HG03575 (cell line): ENCODE data around the gene ZSCAN5A.
"Not testable (repeated sequence)": the region's sequence is repeated elsewhere in the genome, so short reads cannot be mapped to it uniquely, and the experiment has no call there.

ENCODE experiments used
- ATAC-seq: cut with Tn5 transposase; IDR thresholded peaks from one replicate; pipeline ENCODE4 v1.9.1; 2021; ENCODE audit not compliant: unreplicated experiment, insufficient number of reproducible peaks, low FRiP score; ENCODE audit errors: extremely low read depth

Gene ZSCAN5A

DNA sequence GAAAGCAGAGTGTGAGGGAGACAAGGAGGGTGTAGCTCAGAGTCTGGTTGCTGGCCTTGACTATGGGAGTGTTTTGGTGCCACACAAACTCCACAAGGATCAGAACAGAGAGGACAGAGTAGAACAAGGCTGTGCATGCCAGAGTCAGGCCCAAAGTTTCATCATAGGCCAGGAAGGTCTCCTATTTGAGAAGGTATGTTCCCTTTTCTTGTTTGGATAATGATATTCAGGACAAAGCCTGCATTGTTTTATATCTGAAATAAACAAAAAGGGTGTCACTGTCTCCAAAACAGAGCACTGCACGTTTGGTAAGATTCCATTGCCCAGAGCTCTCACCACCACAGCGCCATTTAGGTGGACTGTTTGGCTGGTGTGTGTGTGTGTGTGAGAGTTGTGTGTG, 3.1 kb upstream of the ZSCAN5A start:
- ATAC-seq: no peak

DNA sequence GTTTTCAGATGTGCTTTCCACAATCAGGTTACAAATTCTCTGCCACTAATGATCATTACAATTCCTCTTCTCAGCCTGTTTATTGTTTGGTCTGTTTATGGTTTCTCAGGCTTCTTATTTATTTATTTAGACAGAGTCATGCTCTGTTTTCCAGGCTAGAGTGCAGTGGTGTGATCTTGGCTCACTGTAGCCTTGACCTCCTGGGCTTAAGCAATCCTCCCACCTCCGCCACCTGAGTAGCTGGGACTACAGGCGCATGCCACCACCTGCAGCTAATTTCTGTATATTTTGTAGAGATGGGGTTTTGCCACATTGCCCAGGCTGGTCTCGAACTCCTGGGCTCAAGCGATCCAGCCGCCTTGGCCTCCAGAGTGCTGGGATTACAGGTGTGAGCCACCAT, 2.1 kb upstream of the ZSCAN5A start:
- ATAC-seq: no peak

DNA sequence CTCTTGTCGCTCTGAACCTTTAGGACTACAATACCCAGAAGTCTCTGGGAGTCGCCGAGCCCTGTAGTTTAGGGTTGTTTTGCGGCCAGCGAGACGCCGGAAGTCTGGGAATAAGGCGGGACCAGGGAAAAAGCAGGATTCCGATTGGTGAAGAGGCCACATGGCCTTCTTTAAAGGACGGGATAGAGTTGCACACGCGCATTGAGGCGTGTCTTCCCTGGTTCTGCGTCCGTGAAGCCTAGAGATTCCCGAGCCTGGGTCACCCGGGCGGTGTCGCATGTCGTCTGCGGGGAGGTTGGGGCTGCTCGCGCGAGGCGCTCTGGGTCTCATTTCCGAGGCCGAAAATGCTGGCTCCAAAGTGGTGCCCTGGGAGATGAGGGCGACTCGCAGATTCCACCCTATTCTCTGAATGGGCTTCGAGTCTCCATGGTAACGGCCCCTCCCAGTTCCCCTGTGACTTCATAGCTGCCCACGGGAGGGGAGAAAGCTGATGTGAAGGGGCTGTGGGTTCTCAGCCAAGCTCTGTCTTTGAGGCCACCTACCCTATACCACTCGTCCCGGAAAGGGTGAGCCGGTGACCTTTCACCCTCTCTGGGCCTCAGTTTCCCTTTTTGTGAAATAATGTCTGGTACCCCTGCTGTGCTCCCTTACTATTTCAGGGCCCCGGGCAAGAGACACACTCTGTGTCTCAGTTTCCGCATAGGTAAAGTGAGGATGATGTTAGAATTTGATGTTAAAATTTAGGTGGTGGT, 614 bp upstream of the ZSCAN5A start:
- ATAC-seq: peak; percentile 60

DNA sequence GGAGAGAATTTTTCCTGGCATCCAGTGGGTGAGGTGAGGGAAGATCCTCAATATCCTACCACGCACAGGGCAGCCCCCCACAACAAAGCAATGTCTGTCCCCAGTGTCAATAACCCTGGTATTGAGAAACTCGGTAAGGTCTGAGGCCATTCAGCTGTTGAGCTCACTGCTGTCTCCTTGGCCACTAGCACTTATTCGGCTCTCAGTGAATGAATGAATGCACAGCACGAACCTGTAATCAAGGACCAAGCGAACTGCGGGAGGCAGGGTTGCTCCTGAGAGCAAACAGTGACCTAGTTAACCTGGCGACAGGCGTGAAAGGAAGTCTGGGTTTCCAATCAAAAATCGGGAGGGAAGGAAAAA, 640 bp downstream of the ZSCAN5A start:
- ATAC-seq: no peak

DNA sequence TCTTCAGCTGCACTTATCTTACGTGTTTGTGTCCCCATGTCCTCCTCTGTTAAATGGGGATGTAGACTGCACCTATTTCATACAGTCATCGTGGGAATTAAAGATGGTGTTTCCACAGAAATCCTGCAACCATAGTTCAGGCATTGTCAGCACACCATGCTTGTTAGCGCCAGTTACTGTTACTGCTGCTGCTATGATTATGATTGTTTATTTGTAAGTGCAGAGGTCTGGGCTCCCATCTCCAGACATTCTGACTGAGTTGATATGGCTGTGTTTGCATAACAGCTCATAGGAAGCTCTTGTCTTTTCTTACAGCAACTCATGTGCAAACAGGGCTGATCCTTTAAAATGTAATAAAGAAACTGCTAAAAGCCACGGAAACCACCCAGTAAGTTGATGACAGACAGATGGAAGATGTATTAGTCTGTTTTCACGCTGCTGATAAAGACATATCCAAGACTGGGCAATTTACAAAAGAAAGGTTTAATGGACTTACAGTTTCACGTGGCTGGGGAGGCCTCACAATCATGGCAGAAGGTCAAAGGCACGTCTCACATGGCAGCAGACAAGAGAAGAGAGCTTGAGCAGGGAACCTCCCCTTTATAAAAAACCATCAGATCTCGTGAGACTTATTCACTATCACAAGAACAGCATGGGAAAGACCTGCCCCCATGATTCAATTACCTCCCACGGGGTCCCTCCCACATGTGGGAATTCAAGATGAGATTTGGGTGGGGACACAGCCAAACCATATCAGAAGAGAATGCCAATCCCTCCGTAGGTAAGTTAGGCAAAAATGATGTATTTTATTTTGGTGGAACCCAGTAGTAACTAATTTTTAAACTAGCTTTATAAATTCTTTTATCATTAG, 1.6 kb downstream of the ZSCAN5A start:
- no peak for ATAC-seq

DNA sequence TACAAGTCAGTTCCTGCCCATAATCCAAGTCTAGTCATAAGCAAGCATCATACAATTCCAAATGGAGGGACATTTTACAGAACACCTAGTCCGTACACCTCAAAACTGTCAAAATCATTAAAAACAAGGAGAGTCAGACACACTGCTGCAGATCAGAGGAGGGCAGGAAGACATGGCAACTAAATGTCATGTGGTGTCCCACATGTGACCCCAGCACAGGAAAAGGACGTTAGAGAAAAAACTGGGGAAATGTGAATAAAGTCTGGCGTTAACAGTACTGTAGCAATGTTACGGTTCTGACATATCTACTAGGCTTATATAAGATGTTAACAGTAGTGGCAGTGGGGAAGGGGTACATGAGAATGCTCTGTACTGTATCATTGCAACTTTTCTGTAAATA, 2.3 kb downstream of the ZSCAN5A start:
- no peak for ATAC-seq

DNA sequence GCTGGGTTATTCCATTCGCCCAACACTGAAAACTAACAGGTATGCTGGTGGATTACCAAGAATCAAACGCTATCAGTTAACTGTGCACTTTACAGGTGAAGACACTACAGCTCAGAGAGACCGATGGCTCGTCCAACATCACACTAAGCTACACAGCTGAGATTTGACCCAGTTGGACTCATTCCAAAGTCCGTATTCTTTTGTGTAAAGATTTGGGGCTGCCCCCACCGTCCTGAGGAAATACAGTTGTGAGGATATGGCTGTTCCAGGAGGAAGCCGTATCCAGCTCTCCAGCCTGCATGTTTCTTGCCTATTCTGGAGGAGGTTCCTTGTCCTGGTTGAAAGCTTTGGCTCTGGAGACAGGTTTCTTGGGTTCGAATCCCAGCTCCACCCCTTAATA, 4.2 kb downstream of the ZSCAN5A start:
- ATAC-seq: no peak

DNA sequence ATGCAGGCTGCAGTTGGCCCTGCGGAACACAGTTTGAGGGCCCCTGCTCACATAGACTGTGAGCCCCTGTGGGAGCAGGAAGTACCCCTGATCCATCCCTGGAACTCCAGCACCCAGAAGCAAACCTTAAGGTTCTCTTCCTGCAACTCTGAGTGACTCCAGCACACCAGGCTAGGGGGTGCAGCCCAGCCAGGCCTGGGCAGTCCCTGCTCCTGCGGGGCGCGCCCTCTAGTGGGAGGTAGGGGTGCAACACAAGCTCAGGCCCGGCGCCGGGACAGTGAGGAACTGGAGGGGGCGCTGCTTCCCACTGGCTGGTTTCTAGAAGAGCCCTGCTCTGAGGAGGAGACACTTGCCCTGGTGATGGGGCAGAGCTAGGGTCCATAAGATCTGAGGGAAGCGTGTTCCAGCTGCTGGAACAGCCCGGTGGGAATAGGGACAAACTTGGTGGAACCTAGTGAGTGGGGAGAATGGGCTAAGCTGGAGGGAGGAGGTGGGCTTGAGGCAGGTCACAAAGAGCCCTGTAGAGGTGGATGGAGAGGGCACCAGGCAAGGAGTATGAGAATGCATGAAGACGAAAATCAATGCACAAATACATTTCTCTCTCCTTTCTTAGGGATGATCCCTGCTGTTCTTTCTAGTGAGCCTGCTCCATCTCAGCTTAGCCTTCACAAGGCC, 5.0 kb downstream of the ZSCAN5A start:
- ATAC-seq: no peak

DNA sequence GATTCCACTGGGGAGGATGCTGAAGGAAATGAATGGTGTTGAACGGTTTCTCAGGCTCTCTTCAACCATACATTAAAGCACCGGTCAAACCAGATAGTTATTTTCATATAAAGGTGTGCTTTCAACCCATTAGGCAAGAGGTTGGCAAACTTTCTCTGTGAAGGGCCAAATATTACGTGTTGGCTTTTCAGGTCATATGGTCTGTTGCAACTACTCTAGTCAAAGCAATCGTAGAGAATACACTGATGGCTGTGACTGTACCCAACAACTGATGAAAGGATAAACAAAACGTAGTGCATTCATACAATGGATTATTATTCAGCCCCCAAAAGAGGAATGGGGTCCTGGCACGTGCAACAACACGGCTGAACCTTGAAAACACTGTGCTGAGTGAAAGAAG, 5.8 kb downstream of the ZSCAN5A start:
- no peak for ATAC-seq

DNA sequence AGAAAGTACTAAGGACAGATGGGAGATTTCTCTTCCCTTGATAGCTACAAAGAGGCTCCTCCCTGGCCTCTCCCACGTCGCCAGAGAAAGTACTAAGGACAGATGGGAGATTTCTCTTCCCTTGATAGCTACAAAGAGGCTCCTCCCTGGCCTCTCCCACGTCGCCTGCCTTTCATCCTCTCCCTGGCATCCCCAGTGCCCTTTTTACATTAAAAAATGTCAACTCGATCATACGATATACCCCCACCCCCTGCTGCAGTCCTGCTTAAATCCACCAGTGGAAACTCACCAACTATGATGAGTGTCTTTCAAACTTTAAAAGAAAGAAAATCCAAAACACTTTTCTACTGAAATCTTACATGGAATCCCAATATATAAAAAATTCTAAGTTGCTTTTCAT, 7.6 kb downstream of the ZSCAN5A start:
- not testable (repeated sequence) for ATAC-seq

DNA sequence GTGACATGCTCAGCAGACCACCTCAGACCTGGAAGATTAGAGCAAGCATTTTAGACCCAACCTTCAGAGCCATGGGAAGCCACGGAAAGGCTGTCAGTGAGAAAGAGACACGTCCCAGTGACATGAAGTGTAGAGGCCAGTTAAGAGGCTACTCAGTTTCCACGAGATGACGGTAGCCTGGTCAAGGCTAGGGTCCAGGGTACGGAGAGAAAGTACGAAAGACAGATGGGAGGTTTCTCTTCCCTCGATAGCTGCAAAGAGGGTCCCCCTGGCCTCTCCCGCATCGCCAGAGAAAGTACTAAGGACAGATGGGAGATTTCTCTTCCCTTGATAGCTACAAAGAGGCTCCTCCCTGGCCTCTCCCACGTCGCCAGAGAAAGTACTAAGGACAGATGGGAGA, 8.6 kb downstream of the ZSCAN5A start:
- ATAC-seq: no peak

DNA sequence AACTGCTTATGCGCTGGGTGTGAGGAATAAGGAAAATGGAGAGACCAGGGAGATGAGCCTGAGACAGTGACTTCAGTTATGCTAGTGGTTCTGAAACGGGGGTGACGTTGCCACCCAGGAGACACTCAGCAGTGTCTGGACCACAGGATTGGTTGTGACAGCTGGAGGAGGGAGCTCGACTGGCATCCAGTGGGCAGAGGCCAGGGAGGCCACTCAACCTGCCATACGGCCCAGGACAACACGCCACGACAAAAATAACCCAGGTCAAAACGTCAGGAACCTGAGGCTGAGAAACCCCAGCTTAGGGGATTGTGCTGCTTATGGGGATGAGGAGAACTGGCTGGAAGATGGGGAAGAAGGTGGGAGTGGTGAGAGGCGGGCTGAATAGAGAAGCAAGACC, 10.4 kb downstream of the ZSCAN5A start:
- ATAC-seq: no peak

DNA sequence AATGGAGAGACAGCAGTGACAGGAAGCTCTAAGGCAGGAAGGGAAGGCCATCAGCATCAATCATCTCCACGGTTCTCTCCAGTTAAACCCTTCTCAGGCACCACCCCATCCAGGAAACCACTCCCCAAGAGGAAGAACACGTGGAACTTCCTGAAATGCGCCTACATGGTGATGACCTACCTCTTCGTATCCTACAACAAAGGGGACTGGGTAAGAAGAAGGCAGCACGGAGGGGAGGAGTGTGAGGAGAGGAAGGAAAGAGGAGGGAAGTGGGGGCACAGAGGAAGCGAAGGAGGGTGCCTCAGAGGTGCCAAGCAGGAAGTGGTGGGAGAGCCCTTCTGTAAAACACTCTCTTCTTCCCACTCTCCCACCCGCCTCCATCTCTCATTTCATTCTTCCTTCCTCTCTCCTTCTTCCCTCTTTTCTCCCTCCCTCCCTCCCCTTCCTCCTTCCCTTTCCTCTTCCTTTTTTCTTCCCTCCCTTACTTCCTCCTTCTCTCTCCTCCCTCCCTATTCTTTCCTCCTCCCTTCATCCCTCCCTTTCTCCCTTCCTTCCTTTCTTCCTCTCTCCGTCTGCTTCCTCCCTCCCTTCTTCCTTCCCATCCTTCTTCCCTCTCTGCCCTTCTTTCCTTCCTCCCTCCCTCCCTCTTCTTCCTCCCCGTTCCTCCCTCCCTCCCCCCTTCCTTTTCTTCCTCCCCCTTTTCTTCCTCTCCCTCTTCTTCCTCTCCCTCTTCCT, 12.6 kb downstream of the ZSCAN5A start:
- no peak for ATAC-seq

DNA sequence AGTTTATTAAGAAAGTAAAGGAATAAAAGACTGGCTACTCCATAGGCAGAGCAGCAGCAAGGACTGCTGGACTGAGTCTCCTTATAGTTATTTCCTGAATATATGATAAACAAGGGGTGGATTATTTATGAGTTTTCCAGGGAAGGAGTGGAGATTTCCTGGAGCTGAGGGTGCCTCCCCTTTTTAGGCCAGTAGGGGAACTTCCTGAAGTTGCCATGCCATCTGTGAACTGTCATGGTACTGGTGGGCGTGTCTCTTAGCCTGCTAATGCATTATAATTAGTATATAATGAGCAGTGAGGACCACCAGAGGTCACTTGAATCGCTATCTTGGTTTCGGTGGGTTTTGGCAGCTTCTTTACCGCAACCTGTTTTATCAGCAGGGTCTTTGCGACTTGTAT, 13.5 kb downstream of the ZSCAN5A start:
- no peak for ATAC-seq

DNA sequence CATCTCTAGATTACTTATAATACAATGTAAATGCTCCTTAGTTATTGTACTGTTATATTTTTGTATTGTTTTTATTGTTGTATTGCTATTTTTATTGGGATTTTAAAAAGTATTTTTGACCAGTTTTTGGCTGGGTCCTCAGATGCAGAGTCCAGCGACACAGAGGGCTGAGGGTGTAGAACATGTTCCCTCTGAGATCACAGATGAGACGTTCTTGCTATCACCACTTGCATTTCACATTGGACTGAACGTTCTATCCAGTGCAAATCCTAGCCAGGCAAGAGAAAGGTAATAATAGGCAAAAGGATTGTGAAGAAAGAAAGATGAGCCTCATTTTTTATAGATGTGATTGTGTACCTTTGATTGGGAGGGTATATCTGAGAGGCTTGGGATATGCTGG, 15.0 kb downstream of the ZSCAN5A start:
- no peak for ATAC-seq

DNA sequence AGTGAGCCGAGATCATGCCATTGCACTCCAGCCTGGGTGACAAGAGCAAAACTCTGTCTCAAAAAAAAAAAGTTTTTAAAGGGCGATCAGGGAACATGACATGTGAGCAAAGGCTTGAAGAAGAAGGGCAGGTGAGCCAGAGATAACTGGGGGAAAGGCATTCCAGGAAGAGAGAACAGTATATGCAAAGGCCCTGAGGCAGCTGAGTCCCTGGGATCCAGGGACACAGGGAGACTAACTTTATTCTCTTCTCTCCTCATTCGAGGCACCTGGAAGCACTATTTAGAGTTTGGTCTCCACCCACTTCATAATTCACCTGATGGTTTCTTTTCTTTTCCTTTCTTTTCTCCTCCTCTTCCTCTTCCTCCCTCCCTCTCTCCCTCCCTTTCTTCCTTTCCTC, 17.6 kb downstream of the ZSCAN5A start:
- ATAC-seq: no peak

DNA sequence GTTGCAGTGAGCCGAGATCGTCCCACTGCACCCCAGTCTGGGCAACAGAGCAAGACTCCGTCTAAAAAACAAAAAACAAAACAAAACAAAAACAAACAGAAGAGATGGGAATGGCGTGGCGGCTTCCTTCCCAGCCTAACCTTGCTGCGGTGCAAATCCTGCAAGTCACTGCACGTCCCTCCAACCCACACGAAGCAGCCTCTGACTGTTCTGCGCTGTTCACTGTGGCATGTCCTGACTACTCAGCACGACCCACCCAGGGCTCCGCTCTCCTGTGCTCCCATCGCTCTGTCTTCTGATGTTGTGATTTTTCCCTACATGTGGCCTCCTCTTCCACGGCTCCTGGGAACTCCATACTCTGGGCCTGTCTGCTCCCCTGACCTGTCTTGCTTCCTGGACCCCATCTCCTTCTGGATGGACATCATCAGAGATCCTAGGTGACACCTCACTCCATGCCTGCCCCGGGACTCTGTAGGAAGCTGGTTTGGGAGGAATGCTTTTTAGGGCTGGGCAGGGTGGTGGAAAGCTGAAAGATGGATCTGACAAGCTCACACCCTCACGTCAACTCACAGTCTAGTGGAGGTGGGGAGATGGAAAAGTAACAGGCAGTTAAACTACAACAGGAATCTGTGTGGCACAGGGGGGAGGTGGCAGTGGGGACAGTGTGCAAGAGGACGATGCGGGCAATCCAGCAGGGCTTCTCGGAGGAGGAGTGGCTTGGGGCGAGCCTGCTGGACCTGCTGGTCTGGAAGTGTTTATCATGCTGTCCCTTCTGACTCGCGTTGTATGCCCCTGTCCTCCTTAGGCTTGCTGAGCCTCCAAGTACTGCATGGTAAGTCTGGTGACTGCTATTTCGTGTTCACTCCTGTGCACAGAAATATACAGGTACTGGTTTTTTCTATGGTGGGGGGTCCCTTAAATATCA, 18.8 kb downstream of the ZSCAN5A start:
- ATAC-seq: no peak

DNA sequence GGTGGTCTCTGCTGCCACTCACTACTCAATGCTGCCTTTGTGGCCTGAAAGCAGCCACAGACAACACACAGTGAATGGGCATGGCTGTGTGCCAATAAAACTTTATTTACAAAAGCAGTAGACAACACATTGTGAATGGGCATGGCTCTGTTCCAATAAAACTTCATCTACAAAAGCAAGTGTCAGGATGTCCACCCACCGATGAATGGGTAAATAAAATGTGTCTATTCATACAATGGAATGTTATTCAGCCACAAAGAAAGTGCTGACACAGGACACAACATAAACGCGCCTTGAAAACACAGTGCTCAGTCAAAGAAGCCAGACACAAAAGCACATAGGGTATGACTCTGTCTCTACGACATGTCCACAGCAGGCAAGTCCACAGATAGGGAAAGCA, 20.1 kb downstream of the ZSCAN5A start:
- ATAC-seq: no peak
